GM19043 (cell line): Measurements from ENCODE around the gene MEN1.
"Not testable (repeated sequence)": the region's sequence is repeated elsewhere in the genome, so short reads cannot be mapped to it uniquely, and the experiment has no call there.

Experiments used
- ATAC-seq: cut with Tn5 transposase; IDR thresholded peaks from one replicate; pipeline ENCODE4 v1.9.1; 2021; ENCODE audit warnings: low read depth; ENCODE audit not compliant: unreplicated experiment

Gene MEN1

GRCh38 chr11:64846998-64847666 is 36.8 kb upstream of the MEN1 start:
- no peak for ATAC-seq

GRCh38 chr11:64845776-64846129 is 35.4 kb upstream of the MEN1 start:
- not testable (repeated sequence) for ATAC-seq

- no peak for ATAC-seq
Measured at GRCh38 chr11:64845129-64845775, 34.9 kb upstream of the MEN1 start.

- no peak for ATAC-seq
Measured at GRCh38 chr11:64844330-64845128, 34.2 kb upstream of the MEN1 start, which contains the start of gene CDC42BPG. CDC42BPG (minus strand) TSS chr11:64844653; CDS start chr11:64844569, 84 bp downstream.

GRCh38 chr11:64843686-64844329 is 33.5 kb upstream of the MEN1 start:
- no peak for ATAC-seq

- no peak for ATAC-seq
Measured at GRCh38 chr11:64842851-64843685, 32.7 kb upstream of the MEN1 start.

- ATAC-seq: no peak
Measured at GRCh38 chr11:64842366-64842759, 32.0 kb upstream of the MEN1 start.

GRCh38 chr11:64841592-64842365 is 31.4 kb upstream of the MEN1 start:
- ATAC-seq: no peak

- ATAC-seq: no peak
Measured at GRCh38 chr11:64839887-64840782, 29.8 kb upstream of the MEN1 start.

- no peak for ATAC-seq
Measured at GRCh38 chr11:64839335-64839734, 29.0 kb upstream of the MEN1 start.

- no peak for ATAC-seq
Measured at GRCh38 chr11:64838600-64839334, 28.4 kb upstream of the MEN1 start.

GRCh38 chr11:64837887-64838351 is 27.6 kb upstream of the MEN1 start:
- no peak for ATAC-seq

GRCh38 chr11:64836448-64837072 is 26.2 kb upstream of the MEN1 start:
- ATAC-seq: no peak

GRCh38 chr11:64835616-64836447 is 25.5 kb upstream of the MEN1 start:
- ATAC-seq: no peak

- ATAC-seq: no peak
Measured at GRCh38 chr11:64834723-64835615, 24.6 kb upstream of the MEN1 start.
